GM18951 (cell line): Measurements from ENCODE around the gene CPNE5.
"Not testable (repeated sequence)": the region's sequence is repeated elsewhere in the genome, so short reads cannot be mapped to it uniquely, and the experiment has no call there.

ENCODE experiments used
- POLR2A ChIP-seq: IDR thresholded peaks from 4 replicates; pipeline ENCODE4 v1.6.1; 2011; ENCODE audit warnings: mild to moderate bottlenecking; ENCODE audit not compliant: insufficient read length, insufficient read depth; ENCODE audit errors: extremely low read depth
- in situ Hi-C: fragments of 300-500 bp; cut with MboI; formaldehyde crosslinking; loops from one replicate; pipeline ENCODE4 v1.12.0; 2022; ENCODE audit warnings: low sequenced_read_pairs, mixed read lengths, inconsistent platforms; ENCODE audit not compliant: unreplicated experiment

Gene CPNE5

GRCh38 chr6:36724514-36725390, 114.5 kb downstream of the CPNE5 start:
- in situ Hi-C loops: no loop called here
- no peak for TF ChIP-seq POLR2A

- in situ Hi-C loops: not testable (repeated sequence)
Measured at GRCh38 chr6:36723992-36724391, 115.3 kb downstream of the CPNE5 start.

GRCh38 chr6:36722879-36723278, 116.4 kb downstream of the CPNE5 start:
- TF ChIP-seq POLR2A: no peak
- in situ Hi-C loops: no loop called here

GRCh38 chr6:36722365-36722764, 116.9 kb downstream of the CPNE5 start:
- no peak for TF ChIP-seq POLR2A
- in situ Hi-C loops: no loop called here

- TF ChIP-seq POLR2A: no peak
- in situ Hi-C loops: no loop called here
Measured at GRCh38 chr6:36721369-36722140, 117.7 kb downstream of the CPNE5 start.

GRCh38 chr6:36720251-36721141, 118.7 kb downstream of the CPNE5 start:
- in situ Hi-C loops: no loop called here
- no peak for TF ChIP-seq POLR2A

- in situ Hi-C loops: no loop called here
- no peak for TF ChIP-seq POLR2A
Measured at GRCh38 chr6:36719126-36719525, 120.1 kb downstream of the CPNE5 start.

- in situ Hi-C loops: no loop called here
- no peak for TF ChIP-seq POLR2A
Measured at GRCh38 chr6:36718560-36718959, 120.7 kb downstream of the CPNE5 start.

- TF ChIP-seq POLR2A: no peak
- in situ Hi-C loops: no loop called here
Measured at GRCh38 chr6:36717871-36718540, 121.2 kb downstream of the CPNE5 start.

GRCh38 chr6:36717231-36717825, 121.9 kb downstream of the CPNE5 start:
- in situ Hi-C loops: no loop called here
- TF ChIP-seq POLR2A: no peak

GRCh38 chr6:36716476-36717093, 122.7 kb downstream of the CPNE5 start:
- in situ Hi-C loops: no loop called here
- no peak for TF ChIP-seq POLR2A

- no peak for TF ChIP-seq POLR2A
- in situ Hi-C loops: no loop called here
Measured at GRCh38 chr6:36715469-36715868, 123.8 kb downstream of the CPNE5 start.
